IMR-90 (cell line): Measurements from ENCODE around the gene CDH12.

Experiments
- BHLHE40 ChIP-seq: fragments of 150-350 bp; IDR thresholded peaks from 2 replicates; pipeline ENCODE4 v1.6.1; 2016; ENCODE audit warnings: mild to moderate bottlenecking, low read depth, low read length
- CEBPB ChIP-seq: IDR thresholded peaks from 2 replicates; pipeline ENCODE4 v1.6.1; 2012; ENCODE audit warnings: low read depth, low read length, improper control_type of control experiment
- FOS ChIP-seq: fragments of 150-350 bp; IDR thresholded peaks from 2 replicates; pipeline ENCODE4 v1.6.1; 2016; ENCODE audit warnings: low read depth, low read length
- MAFK ChIP-seq: IDR thresholded peaks from 2 replicates; pipeline ENCODE4 v1.6.1; 2012; ENCODE audit warnings: low read depth, low read length, improper control_type of control experiment
- NFE2L2 ChIP-seq: fragments of 150-350 bp; IDR thresholded peaks from 2 replicates; pipeline ENCODE4 v1.6.1; 2016; ENCODE audit warnings: low read depth, mild to moderate bottlenecking, low read length
- POLR2A ChIP-seq: IDR thresholded peaks from 2 replicates; pipeline ENCODE4 v1.6.1; 2012; ENCODE audit warnings: mild to moderate bottlenecking, low read depth, low read length
- RAD21 ChIP-seq: IDR thresholded peaks from 2 replicates; pipeline ENCODE4 v1.6.1; 2012; ENCODE audit warnings: low read length, improper control_type of control experiment
- RFX5 ChIP-seq: IDR thresholded peaks from 2 replicates; pipeline ENCODE4 v1.8.0; 2012; ENCODE audit warnings: low read depth, mild to moderate bottlenecking, low read length, moderate library complexity
- SMC3 ChIP-seq: fragments of 150-350 bp; IDR thresholded peaks from 2 replicates; pipeline ENCODE4 v1.6.1; 2016; ENCODE audit warnings: low read depth, mild to moderate bottlenecking, antibody characterized with exemption, low read length, moderate library complexity
- USF2 ChIP-seq: fragments of 150-350 bp; IDR thresholded peaks from 2 replicates; pipeline ENCODE4 v1.6.1; 2017; ENCODE audit warnings: mild to moderate bottlenecking, antibody characterized with exemption, low read length, low read depth
- TF ChIP-seq, protein P1 (sequence below): conservative IDR thresholded peaks from 2 replicates; pipeline ENCODE4 v1.5.1; 2012; ENCODE audit warnings: mild to moderate bottlenecking, low read depth, low read length, improper control_type of control experiment

DNA sequence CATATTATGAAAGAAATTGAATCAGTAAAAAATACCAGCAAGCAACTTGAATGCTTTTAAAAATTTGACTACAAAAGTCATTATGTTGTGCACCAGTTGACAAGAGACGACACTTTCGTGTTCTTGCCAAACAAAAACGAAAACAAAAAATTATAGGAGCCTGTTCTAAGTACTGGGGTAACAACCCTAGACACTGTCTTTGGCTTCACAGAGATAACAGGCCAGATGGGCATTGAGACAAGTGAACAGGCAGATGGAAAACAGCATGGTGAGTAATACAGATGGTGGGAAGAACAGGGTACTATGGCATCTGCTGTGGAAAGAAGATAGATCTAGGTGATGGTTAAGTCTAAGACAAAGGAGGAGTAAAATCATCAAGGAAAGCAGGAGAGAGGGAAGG lies 99.0 kb downstream of the CDH12 start:
- TF ChIP-seq, protein P1, sequence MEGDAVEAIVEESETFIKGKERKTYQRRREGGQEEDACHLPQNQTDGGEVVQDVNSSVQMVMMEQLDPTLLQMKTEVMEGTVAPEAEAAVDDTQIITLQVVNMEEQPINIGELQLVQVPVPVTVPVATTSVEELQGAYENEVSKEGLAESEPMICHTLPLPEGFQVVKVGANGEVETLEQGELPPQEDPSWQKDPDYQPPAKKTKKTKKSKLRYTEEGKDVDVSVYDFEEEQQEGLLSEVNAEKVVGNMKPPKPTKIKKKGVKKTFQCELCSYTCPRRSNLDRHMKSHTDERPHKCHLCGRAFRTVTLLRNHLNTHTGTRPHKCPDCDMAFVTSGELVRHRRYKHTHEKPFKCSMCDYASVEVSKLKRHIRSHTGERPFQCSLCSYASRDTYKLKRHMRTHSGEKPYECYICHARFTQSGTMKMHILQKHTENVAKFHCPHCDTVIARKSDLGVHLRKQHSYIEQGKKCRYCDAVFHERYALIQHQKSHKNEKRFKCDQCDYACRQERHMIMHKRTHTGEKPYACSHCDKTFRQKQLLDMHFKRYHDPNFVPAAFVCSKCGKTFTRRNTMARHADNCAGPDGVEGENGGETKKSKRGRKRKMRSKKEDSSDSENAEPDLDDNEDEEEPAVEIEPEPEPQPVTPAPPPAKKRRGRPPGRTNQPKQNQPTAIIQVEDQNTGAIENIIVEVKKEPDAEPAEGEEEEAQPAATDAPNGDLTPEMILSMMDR, result no peak
- TF ChIP-seq CEBPB (no peak), RFX5 (no peak), USF2 (no peak), BHLHE40 (no peak), MAFK (no peak), POLR2A (no peak), FOS (no peak), RAD21 (no peak), NFE2L2 (no peak), SMC3 (no peak)
